Ishikawa (cell line): ENCODE data around the gene VLDLR.

Experiments used
- CEBPB ChIP-seq: IDR thresholded peaks from 2 replicates; pipeline ENCODE4 v1.6.1; 2012
- CREB1 ChIP-seq: IDR thresholded peaks from 2 replicates; pipeline ENCODE4 v1.6.1; 2012; ENCODE audit warnings: low read depth
- EGR1 ChIP-seq: IDR thresholded peaks from 2 replicates; pipeline ENCODE4 v1.6.1; 2012
- EP300 ChIP-seq: IDR thresholded peaks from 2 replicates; pipeline ENCODE4 v1.6.1; 2012; ENCODE audit warnings: borderline replicate concordance
- FOXM1 ChIP-seq: IDR thresholded peaks from 2 replicates; pipeline ENCODE4 v1.6.1; 2012; ENCODE audit warnings: low read depth, borderline replicate concordance
- MAX ChIP-seq: IDR thresholded peaks from 2 replicates; pipeline ENCODE4 v1.6.1; 2012
- NFIC ChIP-seq: IDR thresholded peaks from 2 replicates; pipeline ENCODE4 v1.6.1; 2012
- RAD21 ChIP-seq: IDR thresholded peaks from 2 replicates; pipeline ENCODE4 v1.6.1; 2012; ENCODE audit warnings: low read depth
- REST ChIP-seq: IDR thresholded peaks from 2 replicates; pipeline ENCODE4 v1.6.1; 2012; ENCODE audit warnings: low read depth, mild to moderate bottlenecking
- TAF1 ChIP-seq: IDR thresholded peaks from 2 replicates; pipeline ENCODE4 v1.6.1; 2012; ENCODE audit warnings: low read depth, mild to moderate bottlenecking
- TCF12 ChIP-seq: IDR thresholded peaks from 2 replicates; pipeline ENCODE4 v1.6.1; 2012; ENCODE audit warnings: low read depth
- TEAD4 ChIP-seq: IDR thresholded peaks from 2 replicates; pipeline ENCODE4 v1.6.1; 2012
- USF1 ChIP-seq: IDR thresholded peaks from 2 replicates; pipeline ENCODE4 v1.6.1; 2012
- YY1 ChIP-seq: IDR thresholded peaks from 2 replicates; pipeline ENCODE4 v1.6.1; 2012; ENCODE audit warnings: low read depth
- ZBTB7A ChIP-seq: IDR thresholded peaks from 2 replicates; pipeline ENCODE4 v1.6.1; 2012; ENCODE audit warnings: low read depth

The VLDLR gene

GRCh38 chr9:2642068-2642467, 20.5 kb downstream of the VLDLR start:
- TF ChIP-seq CREB1 (no peak), YY1 (no peak), NFIC (no peak)

GRCh38 chr9:2645569-2645968, 24.0 kb downstream of the VLDLR start:
- TF ChIP-seq REST (no peak), RAD21 (no peak), TAF1 (no peak), CEBPB (no peak), CREB1 (no peak), TCF12 (no peak), EGR1 (no peak)

- TF ChIP-seq TEAD4 (no peak), CREB1 (no peak)
Observed at GRCh38 chr9:2655411-2655901, 33.9 kb downstream of the VLDLR start.

GRCh38 chr9:2657427-2657826, 35.8 kb downstream of the VLDLR start:
- TF ChIP-seq CEBPB = no peak
- TF ChIP-seq ZBTB7A = no peak
- no peak for TF ChIP-seq YY1
- TF ChIP-seq NFIC = no peak
- no peak for TF ChIP-seq REST
- TF ChIP-seq EGR1 = no peak
- TF ChIP-seq EP300 = no peak
- TF ChIP-seq TEAD4 = no peak
- TF ChIP-seq MAX = no peak
- TF ChIP-seq TCF12 = no peak
- no peak for TF ChIP-seq FOXM1
- TF ChIP-seq TAF1 = no peak
- no peak for TF ChIP-seq USF1
- TF ChIP-seq CREB1 = no peak
- no peak for TF ChIP-seq RAD21

GRCh38 chr9:2662496-2662895, 40.9 kb downstream of the VLDLR start:
- TF ChIP-seq RAD21 (peak; percentile 29; the same call in 1 of the 2 replicates), TAF1 (no peak)

- no peak for TF ChIP-seq TEAD4
- no peak for TF ChIP-seq REST
- no peak for TF ChIP-seq USF1
- TF ChIP-seq FOXM1 = no peak
- no peak for TF ChIP-seq TAF1
- no peak for TF ChIP-seq YY1
- TF ChIP-seq NFIC = no peak
- TF ChIP-seq CEBPB = no peak
- no peak for TF ChIP-seq CREB1
- no peak for TF ChIP-seq ZBTB7A
- TF ChIP-seq RAD21 = no peak
- no peak for TF ChIP-seq MAX
- no peak for TF ChIP-seq TCF12
- TF ChIP-seq EGR1 = no peak
- no peak for TF ChIP-seq EP300
Observed at GRCh38 chr9:2663461-2664173, 42.0 kb downstream of the VLDLR start.
